HG02798 (cell line): ENCODE data around the gene SPNS2.
"Not testable (repeated sequence)": the region's sequence is repeated elsewhere in the genome, so short reads cannot be mapped to it uniquely, and the experiment has no call there.

Source experiments
- ATAC-seq: cut with Tn5 transposase; IDR thresholded peaks from one replicate; pipeline ENCODE4 v1.9.1; 2021; ENCODE audit warnings: mild to moderate bottlenecking; ENCODE audit not compliant: unreplicated experiment, poor library complexity

SPNS2 gene

GRCh38 chr17:4559966-4560365, 61.3 kb downstream of the SPNS2 start:
- ATAC-seq, result no peak

GRCh38 chr17:4560421-4560820, 61.7 kb downstream of the SPNS2 start, which contains the start of gene GGT6:
GGT6 (minus strand) TSS chr17:4560577; CDS start chr17:4560521, 56 bp downstream.
- no peak for ATAC-seq

GRCh38 chr17:4560837-4561256, 62.2 kb downstream of the SPNS2 start:
- ATAC-seq, result no peak

GRCh38 chr17:4562015-4562969, 63.6 kb downstream of the SPNS2 start:
- no peak for ATAC-seq

- peak; percentile 39 for ATAC-seq
These were observed 66.8 kb downstream of the SPNS2 start for GRCh38 chr17:4565209-4566141.

- no peak for ATAC-seq
These were observed 68.1 kb downstream of the SPNS2 start for GRCh38 chr17:4566785-4567184.

GRCh38 chr17:4569591-4569990, 70.9 kb downstream of the SPNS2 start:
- ATAC-seq, result no peak

- ATAC-seq, result no peak
These were observed 73.5 kb downstream of the SPNS2 start for GRCh38 chr17:4572131-4572530.

- no peak for ATAC-seq
These were observed 74.4 kb downstream of the SPNS2 start for GRCh38 chr17:4573115-4573514.

GRCh38 chr17:4573669-4574068, 75.0 kb downstream of the SPNS2 start:
- no peak for ATAC-seq

- no peak for ATAC-seq
These were observed 75.9 kb downstream of the SPNS2 start for GRCh38 chr17:4574448-4575045.

- no peak for ATAC-seq
These were observed 77.5 kb downstream of the SPNS2 start for GRCh38 chr17:4576161-4576558.

GRCh38 chr17:4576729-4577322, 78.1 kb downstream of the SPNS2 start:
- no peak for ATAC-seq

GRCh38 chr17:4577386-4577993, 78.8 kb downstream of the SPNS2 start:
- ATAC-seq, result no peak

- ATAC-seq, result not testable (repeated sequence)
These were observed 79.7 kb downstream of the SPNS2 start for GRCh38 chr17:4578349-4578748.

- ATAC-seq, result no peak
These were observed 81.0 kb downstream of the SPNS2 start for GRCh38 chr17:4579678-4580077.

GRCh38 chr17:4580291-4580690, 81.6 kb downstream of the SPNS2 start:
- ATAC-seq, result no peak

- no peak for ATAC-seq
These were observed 83.4 kb downstream of the SPNS2 start for GRCh38 chr17:4582101-4582501.

- no peak for ATAC-seq
These were observed 84.0 kb downstream of the SPNS2 start for GRCh38 chr17:4582691-4583090.

- ATAC-seq, result no peak
These were observed 84.5 kb downstream of the SPNS2 start for GRCh38 chr17:4583206-4583605.
